ENCODE data around the gene ZBTB12. TPM values are rescaled to one million over a fixed set of nuclear protein-coding genes. Genes with fewer than 3 reads are reported as not detected.

ZBTB12 gene
- total and polyA plus RNA-seq, 2 of the 8 experiments (the other 6 are each of a cell fraction or from before 2014, with no cell fraction given), result 20.7 to 40.8 TPM

GRCh38 chr6:31889331-31889972 lies 12.4 kb downstream of the ZBTB12 start:
- Histone ChIP-seq H3K14ac (ENCODE audit: insufficient read length) (no peak overlapping the region), H3K79me2 (ENCODE audit: control insufficient read depth in 1 of 2, insufficient read depth in 2 of 2, low read length in 2 of 2) (no peaks in the 10 kb centered on the region; a peak in 1 of 4 replicates), H3K79me1 (ENCODE audit: low read depth, low read length) (no peaks in the 10 kb centered on the region; the same call in 1 of the 2 replicates), H2BK20ac (ENCODE audit: low read length) (no peak overlapping the region), H3K9ac (replicated peaks in 1 of 4; ENCODE audit: extremely low read depth in 1 of 4, low read depth in 3 of 4, low read length in 3 of 4) (no peak overlapping the region), H3K9me3 (ENCODE audit: insufficient read depth in 2 of 2, low read depth in 1 of 2, low read length in 1 of 2) (no peaks in the 10 kb centered on the region), H4K91ac (replicated peaks; ENCODE audit: insufficient read length, low read length) (no peak overlapping the region), H4K8ac (ENCODE audit: extremely low read depth, insufficient read depth, low read length) (no peak overlapping the region), H4K20me1 (replicated peaks in 1 of 2; ENCODE audit: control insufficient read depth in 1 of 2, insufficient read depth in 2 of 2, low read length in 2 of 2) (peaks cover 5 to 18% of the 10 kb centered on the region in 2 experiments), H2AK5ac (ENCODE audit: low read depth, low read length) (no peak overlapping the region), H3K56ac (replicated peaks; ENCODE audit: insufficient read length, low read depth, low read length) (no peak overlapping the region), H3K4me3 (ENCODE audit: extremely low read depth in 1 of 4, insufficient read depth in 2 of 4, low read depth in 3 of 4, low read length in 4 of 4) (no peak overlapping the region), H3K4ac (replicated peaks; ENCODE audit: insufficient read length, low read depth, low read length) (no peak overlapping the region), H3K27me3 (replicated peaks in 1 of 4; ENCODE audit: control insufficient read depth in 3 of 4, extremely low read depth in 1 of 4, insufficient read depth in 3 of 4, low read length in 3 of 4) (no peaks in the 10 kb centered on the region), H2BK15ac (ENCODE audit: low read length) (no peak overlapping the region), H3K18ac (ENCODE audit: extremely low read depth, low read length) (no peak overlapping the region), H2AFZ (ENCODE audit: low read length) (no peak overlapping the region), H3K23ac (ENCODE audit: insufficient read length) (no peak overlapping the region), H3K27ac (ENCODE audit: low read depth, low read length) (no peak overlapping the region), H3K36me3 (ENCODE audit: control insufficient read depth in 2 of 4, insufficient read depth in 4 of 4, low read length in 3 of 4) (peaks cover 34 to 80% (median 66%) of the 10 kb centered on the region in 4 experiments), H2BK120ac (replicated peaks; ENCODE audit: low read depth, low read length) (no peak overlapping the region), H2BK5ac (ENCODE audit: low read depth, low read length) (no peak overlapping the region), H3K4me2 (ENCODE audit: insufficient read depth in 1 of 2, low read depth in 2 of 2, low read length in 2 of 2) (no peak overlapping the region), H4K5ac (ENCODE audit: insufficient read length, low read depth, low read length) (no peak overlapping the region), H2BK12ac (ENCODE audit: low read depth, low read length) (no peak overlapping the region), H3K4me1 (replicated peaks in 1 of 4; ENCODE audit: control insufficient read depth in 3 of 4, insufficient read depth in 4 of 4, low read length in 3 of 4) (no peaks in the 10 kb centered on the region), H3K23me2 (ENCODE audit: low read depth, low read length) (no peaks in the 10 kb centered on the region)
- CTCF ChIA-PET (ENCODE audit: partially characterized antibody), result interaction anchor here (0.6 to 4.9 kb wide), 25 partner anchors 8 to 218 kb away, joined by 3 to 59 read pairs (median 3); partner anchors contain the start of genes EHMT2 and SLC44A4
- POLR2A ChIA-PET (ENCODE audit: partially characterized antibody), result interaction anchor here (0.7 to 4.2 kb wide), 9 partner anchors 8 to 218 kb away, joined by 3 to 21 read pairs (median 5); partner anchors contain the start of genes EHMT2 and NEU1
- WGBS, 2 experiments (ENCODE audit: extremely low coverage in 1 of 2, insufficient coverage in 1 of 2, insufficient read length in 1 of 2, insufficient replicate concordance in 2 of 2, low coverage in 1 of 2, low lambda C conversion rate in 2 of 2, missing lambda C conversion rate in 1 of 2), result 98% methylated on average over 3 of the region's 3 CpGs; no CpG with 5 or more reads in 1 of the 2 experiments
- DNase-seq (ENCODE audit: low read depth in 1 of 2, low spot score in 2 of 2) (no peak), FAIRE-seq (no peak)
- TF ChIP-seq RFX5 (IDR thresholded peaks at IDR 0.05; ENCODE audit: borderline replicate concordance, low read depth, low read length), result no peak
- no peak for TF ChIP-seq MAX (IDR thresholded peaks at IDR 0.05)
- no peak for TF ChIP-seq SIN3A (conservative IDR thresholded peaks at IDR 0.05 in 1 of 2, IDR thresholded peaks at IDR 0.05 in 1 of 2; ENCODE audit: low read depth in 1 of 2, low read length in 2 of 2)
- TF ChIP-seq EP300 (IDR thresholded peaks at IDR 0.05; ENCODE audit: borderline replicate concordance in 1 of 2, low read depth in 2 of 2, low read length in 2 of 2), result no peak
